Measurements from ENCODE around the gene AKR1B1.

DNA sequence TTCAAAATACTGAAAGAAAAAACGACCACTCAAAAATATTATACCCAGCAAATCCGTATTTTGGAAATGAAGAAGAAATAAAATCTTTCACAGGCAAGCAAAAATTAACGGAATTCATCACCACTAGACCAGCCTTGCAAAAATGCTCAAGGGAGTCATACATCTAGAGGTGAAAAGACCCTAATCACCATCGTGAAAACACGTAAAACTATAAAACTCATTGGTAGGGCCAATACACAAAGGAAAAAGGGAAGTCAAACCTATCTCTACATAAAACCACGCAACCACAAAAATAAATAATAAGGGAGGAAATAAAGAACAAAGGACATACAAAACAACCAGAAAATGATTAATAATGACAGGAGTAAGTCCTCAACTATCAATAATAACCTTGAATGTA, 6.6 kb upstream of the AKR1B1 start:
- TF ChIP-seq SUZ12 (IDR thresholded peaks at IDR 0.05; ENCODE audit: extremely low read depth, insufficient read depth, insufficient read length) = no peak
- TF ChIP-seq YY1 (IDR thresholded peaks at IDR 0.05; ENCODE audit: insufficient read depth, insufficient read length) = no peak
